HepG2 (cell line): ENCODE measurements around the gene TPR. TPM values are rescaled to one million over a fixed set of nuclear protein-coding genes. Genes with fewer than 3 reads are reported as not detected.
A peak's percentile ranks its signal among the peaks of the same experiment; 100 is the strongest.

ENCODE experiments used
- ATAC-seq: fragments of 200-7000 bp; cut with Tn5 transposase; 3 replicates; pipeline ENCODE4 v1.9.1; 2020; ENCODE audit warnings: mild to moderate bottlenecking, moderate library complexity
- BruUV-seq: library from RNA; stranded (reverse); fragments of 400-500 nt; replicated peaks from 2 replicates; lab custom pipeline; 2021; lab: Mats Ljungman, UMichigan
- CTCF ChIA-PET: fragments of 300-600 bp; formaldehyde crosslinking; extraction: SDS; loops from one replicate; lab custom pipeline; 2021; ENCODE audit warnings: low total read pairs, inconsistent platforms, low intra/inter-chr PET ratio; lab: Yijun Ruan, JAX
- POLR2A ChIA-PET: fragments of 350-600 bp; sonication (Branson Sonifier 250); formaldehyde crosslinking; loops from one replicate; lab custom pipeline; 2020; ENCODE audit warnings: antibody characterized with exemption, inconsistent platforms; lab: Yijun Ruan, JAX
- DNase-seq: peaks from one replicate; pipeline ENCODE4 v3.0.0-alpha.2; 2015; ENCODE audit warnings: low spot score
- FAIRE-seq: peaks from 3 replicates; lab custom pipeline; 2011; peaks lifted over from hg19 to GRCh38; lab: Jason Lieb, UNC
- H2AFZ ChIP-seq: one replicate; pipeline ENCODE4 v1.6.1; 2011; ENCODE audit warnings: low read length, inconsistent platforms
- H3K27ac ChIP-seq: fragments of 300-600 bp; 3 replicates; pipeline ENCODE4 v1.8.0; 2011; ENCODE audit warnings: mixed run types, mild to moderate bottlenecking, mixed read lengths, low read length, inconsistent platforms; ENCODE audit not compliant: insufficient read depth; ENCODE audit errors: extremely low read length
- H3K27me3 ChIP-seq, 2 experiments: fragments of 200-600 bp in 1 of 2; 2 replicates in 1 of 2; 3 replicates in 1 of 2; pipeline versions ENCODE4 v1.6.0 to v1.8.0; 2011; ENCODE audit warnings: low read length in 2 of 2, mild to moderate bottlenecking in 2 of 2, moderate library complexity in 2 of 2, inconsistent platforms in 1 of 2; ENCODE audit not compliant: insufficient read depth in 2 of 2, control insufficient read depth in 1 of 2
- H3K36me3 ChIP-seq, 2 experiments: fragments of 200-600 bp in 1 of 2; replicated peaks in 1 of 2; 2 replicates in 1 of 2; 3 replicates in 1 of 2; pipeline versions ENCODE4 v1.5.1 to v1.8.0; 2011; ENCODE audit warnings: low read length in 2 of 2, inconsistent platforms in 1 of 2; ENCODE audit not compliant: insufficient read depth in 2 of 2, control insufficient read depth in 1 of 2
- H3K4me1 ChIP-seq: 2 replicates; pipeline ENCODE4 v1.5.1; 2012; ENCODE audit warnings: low read length, inconsistent platforms; ENCODE audit not compliant: insufficient read depth
- H3K4me2 ChIP-seq: 2 replicates; pipeline ENCODE4 v1.6.0; 2011; ENCODE audit warnings: low read depth, low read length, inconsistent platforms
- H3K4me3 ChIP-seq, 3 experiments: fragments of 200-600 bp in 1 of 3; sonication (generic), shearing (Covaris generic) in 1 of 3; replicated peaks in 1 of 3; 2 replicates each; pipeline ENCODE4 v1.5.1; 2011 to 2016; ENCODE audit warnings: low read length in 3 of 3, inconsistent platforms in 2 of 3, low read depth in 2 of 3, mild to moderate bottlenecking in 2 of 3, control low read depth in 1 of 3, mixed read lengths in 1 of 3; ENCODE audit not compliant: insufficient read depth in 1 of 3
- H3K79me2 ChIP-seq: one replicate; pipeline ENCODE4 v1.6.1; 2011; ENCODE audit warnings: low read length, inconsistent platforms; ENCODE audit not compliant: insufficient read depth
- H3K9ac ChIP-seq: 2 replicates; pipeline ENCODE4 v1.6.0; 2011; ENCODE audit warnings: mild to moderate bottlenecking, low read depth, low read length, inconsistent platforms; ENCODE audit not compliant: insufficient read depth
- H3K9me3 ChIP-seq: 2 replicates; pipeline ENCODE4 v1.5.1; 2012; ENCODE audit warnings: mild to moderate bottlenecking, low read length
- H4K20me1 ChIP-seq: 2 replicates; pipeline ENCODE4 v1.6.0; 2011; ENCODE audit warnings: inconsistent platforms, mild to moderate bottlenecking, low read length, moderate library complexity; ENCODE audit not compliant: insufficient read depth
- ASH2L ChIP-seq: fragments of 300-600, 200-600 bp; sonication (generic); IDR thresholded peaks from 2 replicates; pipeline ENCODE4 v1.7.0; 2017; ENCODE audit warnings: low read depth, mild to moderate bottlenecking, moderate library complexity, mixed read lengths, low read length; ENCODE audit not compliant: insufficient read length
- CREM ChIP-seq, 2 experiments: sonication (generic) in 1 of 2; formaldehyde crosslinking in 1 of 2; IDR thresholded peaks; 2 replicates each; pipeline versions ENCODE4 v1.4.0 to v1.6.1; 2016 to 2020; ENCODE audit warnings: antibody characterized with exemption in 1 of 2, mild to moderate bottlenecking in 1 of 2, missing genetic modification reagents in 1 of 2
- GTF2F1 ChIP-seq: fragments of 150-350 bp; IDR thresholded peaks from 2 replicates; pipeline ENCODE4 v1.6.1; 2014; ENCODE audit warnings: low read length
- GZF1 ChIP-seq: sonication (generic); formaldehyde crosslinking; IDR thresholded peaks from 2 replicates; pipeline ENCODE4 v1.5.1; 2020; ENCODE audit warnings: mild to moderate bottlenecking, missing genetic modification reagents
- HHEX ChIP-seq: IDR thresholded peaks from 2 replicates; pipeline ENCODE4 v1.6.1; 2016; ENCODE audit warnings: control low read depth
- KDM5A ChIP-seq: fragments of 200-600 bp; sonication (generic); IDR thresholded peaks from 2 replicates; pipeline ENCODE4 v1.7.0; 2018; ENCODE audit warnings: antibody characterized with exemption, mild to moderate bottlenecking, low read length, borderline replicate concordance
- MXD4 ChIP-seq: IDR thresholded peaks from 2 replicates; pipeline ENCODE4 v1.6.1; 2016; ENCODE audit warnings: mild to moderate bottlenecking, missing biosample characterization, missing genetic modification reagents
- NONO ChIP-seq, 2 experiments: fragments of 450-650 bp in 1 of 2; sonication (generic) in 1 of 2; formaldehyde crosslinking in 1 of 2; IDR thresholded peaks in 1 of 2; conservative IDR thresholded peaks in 1 of 2; 2 replicates each; pipeline versions ENCODE4 v1.6.1 to v1.8.0; 2017 to 2022; ENCODE audit warnings: mild to moderate bottlenecking in 1 of 2, missing genetic modification reagents in 1 of 2, moderate library complexity in 1 of 2
- PCBP1 ChIP-seq: fragments of 200-400 bp; formaldehyde crosslinking; IDR thresholded peaks from 2 replicates; pipeline ENCODE4 v1.6.1; 2017; ENCODE audit warnings: mild to moderate bottlenecking, low read depth, low read length, borderline replicate concordance
- RBM22 ChIP-seq: fragments of 200-400 bp; formaldehyde crosslinking; optimal IDR thresholded peaks from 2 replicates; pipeline ENCODE3; 2017; ENCODE audit warnings: mild to moderate bottlenecking, low read length, moderate library complexity
- SALL2 ChIP-seq: sonication (generic); formaldehyde crosslinking; IDR thresholded peaks from 2 replicates; pipeline ENCODE4 v1.8.1; 2023; ENCODE audit warnings: mild to moderate bottlenecking, missing genetic modification reagents, inconsistent platforms
- SAP130 ChIP-seq: IDR thresholded peaks from 2 replicates; pipeline ENCODE4 v1.6.1; 2016; ENCODE audit warnings: low read depth
- TEAD2 ChIP-seq: sonication (generic); formaldehyde crosslinking; IDR thresholded peaks from 2 replicates; pipeline ENCODE4 v1.9.0; 2021; ENCODE audit warnings: missing genetic modification reagents
- ZFX ChIP-seq: sonication (generic); formaldehyde crosslinking; IDR thresholded peaks from 2 replicates; pipeline ENCODE4 v1.4.0; 2020; ENCODE audit warnings: mild to moderate bottlenecking, low read depth, missing genetic modification reagents, moderate library complexity
- ZNF232 ChIP-seq: sonication (generic); formaldehyde crosslinking; IDR thresholded peaks from 2 replicates; pipeline ENCODE4 v1.4.0; 2020; ENCODE audit warnings: missing genetic modification reagents, borderline replicate concordance
- ZNF558 ChIP-seq: sonication (generic); formaldehyde crosslinking; IDR thresholded peaks from 2 replicates; pipeline ENCODE4 v1.9.0; 2022; ENCODE audit warnings: mild to moderate bottlenecking, missing genetic modification reagents, borderline replicate concordance
- WGBS: methylation state at CpG from one replicate; pipeline ENCODE4 v1.1.6; 2017; ENCODE audit warnings: low lambda C conversion rate; 5-methylcytosine and 5-hydroxymethylcytosine counted together
- in situ Hi-C: cut with HindIII; loops from 2 replicates; pipeline ENCODE4 v1.10.0; 2017; ENCODE audit warnings: low pct_unique_long_range_greater_than_20kb; ENCODE audit not compliant: extremely low pct_ligation_motif_present
- intact Hi-C: fragments of 100-400 bp; cut with micrococcal nuclease; formaldehyde crosslinking; loops from one replicate; pipeline ENCODE4 v1.10.0; 2022; ENCODE audit not compliant: unreplicated experiment
- polyA plus RNA-seq, 8 experiments: library from polyadenylated mRNA; depleted of rRNA in 3 of 8; stranded (reverse) in 7 of 8; unstranded in 1 of 8; fragments of >200 nt; fragmentation: Illumina TruSeq in 4 of 8; extraction: Trizol in 4 of 8; gene quantifications; 2 replicates each; pipeline versions ENCODE4 v1.2.1 to v1.2.3, GENCODE V29; 2011 to 2016; ENCODE audit warnings: low read depth in 4 of 8, missing spikeins in 1 of 8, mixed read lengths in 1 of 8; ENCODE audit not compliant: insufficient read depth in 1 of 8
- total RNA-seq, 5 experiments: library from RNA; depleted of rRNA; stranded (reverse); fragments of >200 nt; fragmentation: Illumina TruSeq; extraction: Trizol; gene quantifications; 2 replicates each; pipeline ENCODE4 v1.2.3, GENCODE V29; 2016; ENCODE audit warnings: low read depth in 1 of 5
- TF ChIP-seq, protein P1 (sequence below): sonication (generic); formaldehyde crosslinking; IDR thresholded peaks from 2 replicates; pipeline ENCODE4 v1.5.0; 2020; ENCODE audit warnings: mild to moderate bottlenecking, missing genetic modification reagents
- TF ChIP-seq, protein P2 (sequence below), 2 experiments: IDR thresholded peaks; 2 replicates each; pipeline ENCODE4 v1.6.1; 2011 to 2012; ENCODE audit warnings: low read length in 2 of 2, borderline replicate concordance in 1 of 2, low read depth in 1 of 2, mild to moderate bottlenecking in 1 of 2, moderate library complexity in 1 of 2

The TPR gene
- total and polyA plus RNA-seq, 2 of the 13 experiments (the other 11 are each of a cell fraction or from before 2014, with no cell fraction given), result 78.9 to 81.7 TPM

DNA sequence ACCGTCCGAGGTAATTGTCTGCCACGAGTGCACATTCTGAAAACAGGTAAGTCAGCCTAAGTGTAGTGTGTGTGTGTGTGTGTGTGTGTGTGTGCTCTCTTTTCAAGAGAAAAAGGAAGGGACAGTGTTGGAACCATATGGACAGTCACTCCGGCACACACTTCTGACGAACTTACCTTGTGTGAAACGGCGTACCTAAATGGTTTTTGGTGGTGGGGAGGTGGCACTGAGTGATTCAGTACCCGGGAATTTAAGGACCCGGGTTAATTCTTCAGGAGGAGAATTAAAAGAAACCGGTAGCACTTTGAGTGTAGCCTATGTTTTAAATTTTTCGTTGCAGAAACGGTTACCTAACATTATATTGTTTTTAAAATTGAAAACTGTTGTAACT is 871 bp upstream of the TPR start:
- whole genome bisulfite sequencing, result under 1% methylated on average over 12 of the region's 12 CpGs
- no TSS peak for BruUV-seq
- peak overlapping the region; percentile 80 to 81 (median 80) for H3K4me3 ChIP-seq
- no peak for FAIRE-seq
- peaks cover 0 to 25% of the 10 kb centered on the region in 2 experiments for H3K36me3 ChIP-seq
- H3K9ac ChIP-seq, result peak overlapping the region; percentile 97
- DNase-seq, result no peak
- in situ Hi-C loops (no loop called here), intact Hi-C loops (loop anchor here (2.0 to 10.0 kb wide), 2 partner anchors 1219 to 1331 kb away; partner anchors contain the start of genes RNF2, SWT1 and TRMT1L)
- peak; percentile 16 for ATAC-seq
- H2AFZ ChIP-seq, result peak overlapping the region; percentile 83
- H3K9me3 ChIP-seq, result no peaks in the 10 kb centered on the region
- H3K27ac ChIP-seq, result peak overlapping the region; percentile 99
- H4K20me1 ChIP-seq, result peaks cover 16% of the 10 kb centered on the region
- ChIA-PET CTCF (no interaction called here), POLR2A (interaction anchor here (0.6 to 1.6 kb wide), 4 partner anchors 13 to 1219 kb away, joined by 3 to 4 read pairs (median 4); partner anchors contain the start of genes IVNS1ABP, SWT1 and TRMT1L)
- H3K4me2 ChIP-seq, result peak overlapping the region; percentile 92
- H3K79me2 ChIP-seq, result peaks cover 71% of the 10 kb centered on the region
- no peaks in the 10 kb centered on the region; a peak in 1 of 5 replicates for H3K27me3 ChIP-seq
- H3K4me1 ChIP-seq, result peaks cover 47% of the 10 kb centered on the region
- TF ChIP-seq MXD4 (no peak), CREM (IDR thresholded peaks at IDR 0.05) (peak; percentile 43; the same call in 1 of the 2 replicates), CREM (CRISPR knock-in tag; IDR thresholded peaks at IDR 0.05) (no peak), GZF1 (CRISPR knock-in tag) (peak; percentile 4; the same call in 1 of the 2 replicates), SAP130 (CRISPR knock-in tag) (peak; percentile 10; the same call in 1 of the 2 replicates), RBM22 (peak; percentile 15), GTF2F1 (0 out of 2 replicates have a peak, but pooled peaks have one; percentile 22), ASH2L (peak; percentile 54), NONO (IDR thresholded peaks at IDR 0.05) (no peak), NONO (CRISPR knock-in tag; conservative IDR thresholded peaks at IDR 0.05) (no peak), PCBP1 (no peak), HHEX (CRISPR knock-in tag) (0 out of 2 replicates have a peak, but pooled peaks have one; percentile 2), KDM5A (peak; percentile 91), ZFX (CRISPR knock-in tag) (0 out of 2 replicates have a peak, but pooled peaks have one; percentile 84), ZNF232 (CRISPR knock-in tag) (0 out of 2 replicates have a peak, but pooled peaks have one; percentile 4), TEAD2 (CRISPR knock-in tag) (no peak), SALL2 (CRISPR knock-in tag) (0 out of 2 replicates have a peak, but pooled peaks have one; percentile 15), ZNF558 (0 out of 2 replicates have a peak, but pooled peaks have one; percentile 41)
- TF ChIP-seq, protein P1, sequence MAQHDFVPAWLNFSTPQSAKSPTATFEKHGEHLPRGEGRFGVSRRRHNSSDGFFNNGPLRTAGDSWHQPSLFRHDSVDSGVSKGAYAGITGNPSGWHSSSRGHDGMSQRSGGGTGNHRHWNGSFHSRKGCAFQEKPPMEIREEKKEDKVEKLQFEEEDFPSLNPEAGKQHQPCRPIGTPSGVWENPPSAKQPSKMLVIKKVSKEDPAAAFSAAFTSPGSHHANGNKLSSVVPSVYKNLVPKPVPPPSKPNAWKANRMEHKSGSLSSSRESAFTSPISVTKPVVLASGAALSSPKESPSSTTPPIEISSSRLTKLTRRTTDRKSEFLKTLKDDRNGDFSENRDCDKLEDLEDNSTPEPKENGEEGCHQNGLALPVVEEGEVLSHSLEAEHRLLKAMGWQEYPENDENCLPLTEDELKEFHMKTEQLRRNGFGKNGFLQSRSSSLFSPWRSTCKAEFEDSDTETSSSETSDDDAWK (CRISPR knock-in tag), result no peak
- TF ChIP-seq, protein P2, sequence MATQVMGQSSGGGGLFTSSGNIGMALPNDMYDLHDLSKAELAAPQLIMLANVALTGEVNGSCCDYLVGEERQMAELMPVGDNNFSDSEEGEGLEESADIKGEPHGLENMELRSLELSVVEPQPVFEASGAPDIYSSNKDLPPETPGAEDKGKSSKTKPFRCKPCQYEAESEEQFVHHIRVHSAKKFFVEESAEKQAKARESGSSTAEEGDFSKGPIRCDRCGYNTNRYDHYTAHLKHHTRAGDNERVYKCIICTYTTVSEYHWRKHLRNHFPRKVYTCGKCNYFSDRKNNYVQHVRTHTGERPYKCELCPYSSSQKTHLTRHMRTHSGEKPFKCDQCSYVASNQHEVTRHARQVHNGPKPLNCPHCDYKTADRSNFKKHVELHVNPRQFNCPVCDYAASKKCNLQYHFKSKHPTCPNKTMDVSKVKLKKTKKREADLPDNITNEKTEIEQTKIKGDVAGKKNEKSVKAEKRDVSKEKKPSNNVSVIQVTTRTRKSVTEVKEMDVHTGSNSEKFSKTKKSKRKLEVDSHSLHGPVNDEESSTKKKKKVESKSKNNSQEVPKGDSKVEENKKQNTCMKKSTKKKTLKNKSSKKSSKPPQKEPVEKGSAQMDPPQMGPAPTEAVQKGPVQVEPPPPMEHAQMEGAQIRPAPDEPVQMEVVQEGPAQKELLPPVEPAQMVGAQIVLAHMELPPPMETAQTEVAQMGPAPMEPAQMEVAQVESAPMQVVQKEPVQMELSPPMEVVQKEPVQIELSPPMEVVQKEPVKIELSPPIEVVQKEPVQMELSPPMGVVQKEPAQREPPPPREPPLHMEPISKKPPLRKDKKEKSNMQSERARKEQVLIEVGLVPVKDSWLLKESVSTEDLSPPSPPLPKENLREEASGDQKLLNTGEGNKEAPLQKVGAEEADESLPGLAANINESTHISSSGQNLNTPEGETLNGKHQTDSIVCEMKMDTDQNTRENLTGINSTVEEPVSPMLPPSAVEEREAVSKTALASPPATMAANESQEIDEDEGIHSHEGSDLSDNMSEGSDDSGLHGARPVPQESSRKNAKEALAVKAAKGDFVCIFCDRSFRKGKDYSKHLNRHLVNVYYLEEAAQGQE (IDR thresholded peaks at IDR 0.05; ENCODE audit: borderline replicate concordance in 1 of 2, low read depth in 1 of 2, low read length in 2 of 2), result peak in 1 of 2 experiments; percentile 33; a peak in 1 of 4 replicates
